ENCODE measurements around the gene NXPH2. TPM values are rescaled to one million over a fixed set of nuclear protein-coding genes. Genes with fewer than 3 reads are reported as not detected.

The NXPH2 gene
- total and polyA plus RNA-seq, 2 donors (not counting 3 experiments of a cell fraction or from before 2014, with no cell fraction given), result not detected

- CTCF ChIA-PET, result no interaction called here
- no peak for FAIRE-seq
Observed at GRCh38 chr2:138630164-138630563, 150.0 kb downstream of the NXPH2 start.

More at GRCh38 chr2:138630164-138630563, 150.0 kb downstream of the NXPH2 start:
- no peaks in the 10 kb centered on the region for H4K20me1 ChIP-seq (replicated peaks; ENCODE audit: control insufficient read depth, extremely low read depth, insufficient read depth, low read length)
- no peak overlapping the region for H3K4me3 ChIP-seq (replicated peaks in 1 of 3; ENCODE audit: insufficient read depth in 1 of 3, low read depth in 1 of 3, low read length in 3 of 3)
- TF ChIP-seq FOS (IDR thresholded peaks at IDR 0.05; ENCODE audit: borderline replicate concordance, insufficient read depth, low read length), result no peak
- TF ChIP-seq MYC (IDR thresholded peaks at IDR 0.05; ENCODE audit: low read depth, low read length), result no peak
- no peak for TF ChIP-seq MAX (IDR thresholded peaks at IDR 0.05; ENCODE audit: insufficient read depth, insufficient read length)
- no peak for TF ChIP-seq POLR2AphosphoS5 (IDR thresholded peaks at IDR 0.05; ENCODE audit: insufficient read depth, low read depth, low read length)
- no peak for TF ChIP-seq CTCF (IDR thresholded peaks at IDR 0.05; ENCODE audit: extremely low read depth in 1 of 2, insufficient read depth in 1 of 2, low read depth in 1 of 2, low read length in 2 of 2)
- TF ChIP-seq POLR2A (IDR thresholded peaks at IDR 0.05; ENCODE audit: low read depth, low read length), result no peak
- TF ChIP-seq EZH2 (IDR thresholded peaks at IDR 0.05; ENCODE audit: borderline replicate concordance, low read depth, low read length, severe bottlenecking), result no peak
- no peak for TF ChIP-seq JUN (IDR thresholded peaks at IDR 0.05; ENCODE audit: borderline replicate concordance, insufficient read depth, insufficient read length, low read depth)
- TF ChIP-seq GATA2 (IDR thresholded peaks at IDR 0.05; ENCODE audit: insufficient read depth, insufficient read length, low read depth, low read length), result no peak
- H3K36me3 ChIP-seq (ENCODE audit: control insufficient read depth in 2 of 2, extremely low read depth in 1 of 2, insufficient read depth in 2 of 2, low read length in 2 of 2), result no peaks in the 10 kb centered on the region
- no peak overlapping the region for H2AFZ ChIP-seq (ENCODE audit: low read depth, low read length)
- H3K27ac ChIP-seq (ENCODE audit: insufficient read depth, low read depth, low read length), result no peak overlapping the region
- no peak overlapping the region for H3K9ac ChIP-seq (replicated peaks; ENCODE audit: extremely low read depth, insufficient read depth, low read length)
- no peaks in the 10 kb centered on the region for H3K79me2 ChIP-seq (ENCODE audit: control insufficient read depth, insufficient read depth, low read length)
- H3K4me1 ChIP-seq (ENCODE audit: control insufficient read depth, extremely low read depth, insufficient read depth, low read length), result no peaks in the 10 kb centered on the region
- POLR2A ChIA-PET, result no interaction called here
- intact Hi-C loops (cut with micrococcal nuclease), result no loop called here
- H3K9me1 ChIP-seq (replicated peaks; ENCODE audit: control insufficient read depth, extremely low read depth, insufficient read depth, low read length), result no peaks in the 10 kb centered on the region
- H3K27me3 ChIP-seq (ENCODE audit: control insufficient read depth in 2 of 2, insufficient read depth in 2 of 2, low read length in 2 of 2), result peaks cover 0 to 2% of the 10 kb centered on the region in 2 experiments
- no TSS peak for BruUV-seq (replicated peaks)
- no peak for DNase-seq (ENCODE audit: low read depth, low spot score)
- no peak overlapping the region for H3K4me2 ChIP-seq (ENCODE audit: insufficient read depth, low read length)
- dilution Hi-C loops (cut with MboI; ENCODE audit: extremely low pct_ligation_motif_present, low sequenced_read_pairs), result no loop called here
- no peaks in the 10 kb centered on the region for H3K9me3 ChIP-seq (replicated peaks; ENCODE audit: control insufficient read depth, insufficient read depth, low read length)

Measured in endothelial cell of umbilical vein (primary cell).